ENCODE results near the gene SLC22A23. TPM values are rescaled to one million over a fixed set of nuclear protein-coding genes. Genes with fewer than 3 reads are reported as not detected.

The SLC22A23 gene
- total RNA-seq, 1 donor from 2014 or later, result 44.3 TPM

- no peak for DNase-seq
These were observed 34.9 kb downstream of the SLC22A23 start for GRCh38 chr6:3421791-3422434.

- no peak for DNase-seq
These were observed 35.7 kb downstream of the SLC22A23 start for GRCh38 chr6:3421143-3421542.

DNA sequence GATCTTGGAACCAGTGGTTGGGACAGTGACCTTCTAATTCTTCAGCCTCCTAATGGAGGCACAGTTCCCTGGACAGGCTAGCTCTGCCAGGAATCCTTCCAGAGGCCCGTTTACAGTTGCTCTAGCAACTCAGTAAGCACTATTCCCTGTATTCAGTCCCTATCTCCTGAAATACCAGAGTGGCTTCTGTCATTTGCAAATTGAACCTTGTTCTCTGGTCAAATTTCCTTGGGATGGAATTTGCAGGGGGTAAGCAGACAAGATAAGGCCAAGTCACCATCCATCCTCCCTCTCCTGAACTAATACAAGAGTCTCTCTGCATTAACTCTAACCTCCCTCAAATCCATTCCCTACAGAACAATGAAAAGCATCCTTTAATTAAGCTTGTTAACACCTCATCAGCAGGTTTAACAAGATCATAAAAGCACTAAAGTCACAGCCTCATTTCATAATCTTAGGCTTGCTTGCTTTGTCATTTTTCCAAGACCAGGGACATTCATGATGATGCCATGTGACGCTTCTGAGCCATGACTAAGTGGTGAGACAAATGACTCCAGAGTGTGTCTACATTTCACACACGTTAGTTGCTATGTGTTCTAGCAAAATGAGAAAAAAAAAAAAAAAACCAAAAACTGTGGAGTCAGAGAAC lies 37.1 kb downstream of the SLC22A23 start:
- DNase-seq, result no peak

DNA sequence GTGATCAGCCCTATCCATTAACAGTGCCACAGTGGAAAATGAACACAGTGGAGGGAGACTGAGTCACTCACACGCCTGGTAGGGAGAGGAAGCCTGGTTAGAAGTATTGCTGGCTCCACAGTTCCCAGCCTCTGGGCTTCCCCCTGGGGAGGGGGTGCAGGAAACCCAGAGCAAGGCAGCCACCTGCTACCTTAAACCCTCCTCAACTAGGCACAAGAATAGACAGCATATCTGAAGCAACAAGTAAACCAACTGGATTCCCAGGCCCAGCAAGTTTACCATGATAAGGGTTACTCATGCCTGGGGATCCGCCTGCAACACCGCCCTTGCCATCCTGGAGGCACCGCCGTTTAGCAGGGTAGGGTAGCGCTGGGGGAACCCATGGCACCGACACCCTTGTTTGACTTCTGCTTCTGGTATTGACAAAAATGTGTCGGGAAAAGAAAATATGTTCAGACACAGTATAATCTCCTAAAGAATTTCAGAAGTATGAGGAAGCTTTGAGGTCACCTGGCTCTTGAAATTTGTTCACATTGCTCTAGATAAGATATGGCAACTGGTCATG lies 38.3 kb downstream of the SLC22A23 start:
- DNase-seq, result no peak

GRCh38 chr6:3417473-3417872 lies 39.4 kb downstream of the SLC22A23 start:
- DNase-seq, result no peak

GRCh38 chr6:3415490-3415889 lies 41.4 kb downstream of the SLC22A23 start:
- DNase-seq, result no peak

- DNase-seq, result no peak
These were observed 41.8 kb downstream of the SLC22A23 start for GRCh38 chr6:3415082-3415453.

GRCh38 chr6:3414327-3415081 lies 42.3 kb downstream of the SLC22A23 start:
- DNase-seq, result no peak

DNA sequence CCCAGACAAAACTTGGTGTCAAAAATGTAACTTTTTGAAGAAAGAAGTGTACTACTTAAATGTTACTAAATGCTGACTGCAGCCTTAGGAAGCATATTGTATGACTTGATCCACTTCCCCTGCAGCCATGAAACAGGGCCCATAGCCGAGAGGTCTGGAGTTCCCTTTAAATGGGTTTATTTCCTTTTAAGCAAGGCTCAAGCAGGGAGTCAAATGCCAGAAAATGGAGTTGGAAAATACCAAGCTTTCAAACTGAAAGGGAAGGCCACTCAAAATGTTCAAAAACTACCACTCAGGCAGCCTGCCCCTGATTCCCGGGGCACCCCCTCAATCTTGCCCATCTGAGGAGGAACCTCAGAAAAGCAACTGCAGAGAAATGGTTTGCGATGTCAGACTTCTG lies 43.3 kb downstream of the SLC22A23 start:
- no peak for DNase-seq

DNA sequence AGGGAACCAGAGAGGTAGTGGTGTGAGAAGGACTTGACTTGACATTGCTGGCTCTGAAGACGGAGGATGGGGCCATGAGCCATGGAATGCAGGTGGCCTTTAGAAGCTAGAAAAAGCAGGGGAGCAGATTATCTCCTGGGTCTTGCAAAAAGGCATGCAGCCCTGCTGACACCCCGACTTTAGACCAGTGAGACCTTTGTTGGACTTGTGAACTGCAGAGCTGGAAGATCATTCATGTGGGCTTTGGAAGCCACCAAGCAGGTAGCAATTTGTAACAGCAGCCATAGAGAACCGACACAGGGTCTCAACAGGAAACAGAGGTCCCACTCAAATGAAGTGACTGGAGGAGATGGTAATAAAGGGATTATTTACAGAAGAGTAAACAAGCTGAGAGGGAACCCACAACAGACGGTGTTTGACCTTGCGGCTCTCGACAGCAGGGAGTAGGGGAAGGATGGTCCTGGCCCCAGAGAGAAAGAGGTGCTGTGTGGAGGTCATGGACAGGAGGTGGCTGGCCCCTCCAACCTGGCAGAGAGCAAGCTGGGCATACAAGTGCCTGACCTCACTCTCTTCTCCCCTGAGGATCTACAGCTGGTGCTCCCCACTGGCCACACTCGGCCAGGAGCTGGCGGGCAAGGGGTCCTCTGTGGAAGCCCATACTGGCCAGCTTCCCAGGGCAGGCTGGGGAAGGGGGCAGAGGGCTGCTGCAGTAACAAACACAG lies 43.9 kb downstream of the SLC22A23 start:
- DNase-seq, result no peak

- no peak for DNase-seq
These were observed 44.7 kb downstream of the SLC22A23 start for GRCh38 chr6:3411967-3412778.

DNA sequence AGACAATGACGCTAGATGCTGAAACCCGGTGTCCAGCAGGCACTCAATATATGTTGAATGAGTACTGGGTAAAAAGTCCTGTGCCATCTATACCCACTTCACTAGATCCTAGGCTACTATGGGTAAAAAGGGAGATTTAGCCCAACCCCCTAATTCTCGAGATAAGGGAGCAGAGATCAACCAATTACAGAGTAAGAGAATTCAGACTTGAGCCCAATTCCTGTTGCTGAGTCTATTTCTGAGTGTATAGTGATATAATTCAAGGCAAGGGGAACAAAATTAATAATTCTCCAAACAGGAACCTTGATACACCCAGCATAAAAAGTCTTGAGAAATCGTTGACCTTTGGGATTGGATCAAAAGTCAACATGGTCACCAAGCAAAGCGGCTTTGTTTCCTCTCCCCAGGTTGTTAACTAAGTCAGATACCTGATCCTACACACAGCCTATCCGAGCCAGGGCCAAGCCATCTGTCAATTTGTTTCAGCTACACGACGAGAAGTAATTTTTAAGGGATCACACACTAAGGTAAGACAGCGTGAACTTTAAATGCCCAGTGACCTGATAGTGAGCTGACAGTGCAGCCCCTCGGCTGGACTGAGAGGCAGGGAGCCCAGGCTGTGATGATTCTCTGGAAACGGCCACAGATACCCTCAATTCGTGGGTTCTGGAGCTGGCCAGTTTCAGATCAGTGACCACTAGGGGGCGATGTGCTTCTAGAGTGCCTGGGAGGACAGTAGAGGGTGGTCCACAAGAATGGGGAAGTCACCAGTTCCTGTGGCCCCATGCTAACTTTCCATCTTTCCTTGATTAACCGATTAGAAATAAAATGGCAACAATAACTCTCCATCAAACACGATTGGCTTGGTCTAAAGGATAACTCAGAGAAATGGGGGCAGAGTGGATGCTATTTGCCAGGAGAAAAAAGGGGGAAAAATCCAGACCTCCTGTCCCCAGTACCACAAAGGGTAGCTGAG lies 46.2 kb downstream of the SLC22A23 start:
- peak; percentile 30 for DNase-seq

- no peak for DNase-seq
These were observed 47.0 kb downstream of the SLC22A23 start for GRCh38 chr6:3409699-3410384.

DNA sequence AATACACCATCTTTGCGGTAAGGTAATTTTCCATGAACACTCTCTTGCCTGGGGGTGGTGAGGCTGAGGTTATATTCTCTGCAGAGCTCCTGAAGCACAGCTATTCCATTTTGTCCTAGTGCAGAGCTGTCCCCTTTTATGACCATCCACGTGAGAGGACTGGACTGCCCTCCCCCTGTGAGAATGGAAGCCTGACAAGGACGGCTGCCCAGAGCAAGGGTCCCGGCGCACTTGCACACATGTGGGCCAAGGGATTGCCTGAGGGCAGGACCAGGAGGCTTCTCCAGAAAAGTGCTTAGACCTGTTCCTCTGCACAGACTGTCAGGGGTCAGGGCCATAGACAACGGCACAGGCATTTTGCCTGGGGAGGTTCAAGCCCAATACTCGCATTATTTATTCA lies 48.2 kb downstream of the SLC22A23 start:
- no peak for DNase-seq

- no peak for DNase-seq
These were observed 49.0 kb downstream of the SLC22A23 start for GRCh38 chr6:3407840-3408239.

DNA sequence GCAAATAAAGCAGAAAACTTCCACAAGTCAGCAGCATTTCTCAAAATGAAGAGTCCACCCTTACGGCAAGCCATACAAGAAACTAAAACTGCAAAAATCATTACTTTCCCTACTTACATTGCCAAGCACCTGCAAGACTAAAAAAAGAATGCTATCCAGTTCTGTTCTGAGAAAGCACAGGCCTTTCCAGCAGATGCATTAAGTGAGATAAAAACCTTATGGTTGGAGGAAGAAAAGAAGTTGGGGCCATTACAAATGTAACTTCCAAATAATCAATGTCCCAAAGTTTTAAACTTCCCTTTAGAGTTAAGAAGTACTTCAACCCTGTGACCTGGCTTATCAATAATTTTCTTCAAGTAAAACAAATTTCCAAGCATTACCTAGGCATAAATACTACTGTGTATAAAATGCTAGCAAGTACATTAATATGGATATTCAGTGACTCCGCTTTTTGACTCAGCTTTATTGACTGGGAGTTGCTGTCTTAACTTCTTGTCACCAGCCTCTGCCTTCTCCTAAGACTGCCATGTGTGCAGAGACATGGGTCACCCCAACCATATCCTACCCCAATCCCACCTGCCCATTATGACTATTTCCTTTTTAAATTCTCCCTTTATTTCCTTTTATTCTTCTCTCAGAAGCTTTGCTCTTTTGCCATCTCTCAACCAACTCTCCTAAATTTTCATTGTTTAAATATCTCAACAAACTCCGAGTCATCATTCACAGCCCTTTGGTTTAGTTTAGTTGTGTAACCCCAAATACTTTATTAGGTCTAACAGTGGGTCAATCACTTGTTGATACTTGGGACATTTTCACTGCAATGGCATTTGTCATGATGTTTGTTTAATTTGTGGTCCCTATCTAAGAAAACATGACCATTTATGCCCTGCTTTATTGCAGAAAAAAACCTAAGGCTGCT lies 49.7 kb downstream of the SLC22A23 start:
- DNase-seq, result no peak

DNA sequence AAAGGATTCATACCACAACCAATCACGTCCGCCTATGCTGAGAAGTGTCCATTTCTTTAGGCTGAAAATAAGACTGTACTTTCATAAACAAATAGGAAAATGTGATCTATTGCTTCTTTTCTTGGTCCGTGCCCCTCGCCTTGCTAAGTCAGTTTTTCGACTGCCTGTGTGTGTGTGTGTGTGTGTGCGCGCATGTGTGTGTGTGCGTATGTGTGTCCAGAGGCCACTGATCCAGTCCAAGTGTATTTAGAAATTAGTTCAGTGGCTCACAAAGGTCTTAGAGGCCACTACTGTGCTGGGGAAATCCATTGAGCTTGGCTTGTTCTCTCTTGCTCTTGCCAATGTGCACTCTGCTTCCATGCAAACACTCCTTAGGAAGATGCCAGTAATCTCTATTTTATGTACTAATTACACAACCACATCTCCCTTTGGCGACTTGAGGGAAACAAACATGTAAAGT lies 50.5 kb downstream of the SLC22A23 start:
- DNase-seq, result no peak

- no peak for DNase-seq
These were observed 51.2 kb downstream of the SLC22A23 start for GRCh38 chr6:3405679-3406078.

- no peak for DNase-seq
These were observed 51.7 kb downstream of the SLC22A23 start for GRCh38 chr6:3405182-3405518.

Measured in occipital lobe (tissue), 2 donors.